Measurements from ENCODE around the gene RNASEH1.
"Not testable (repeated sequence)": the region's sequence is repeated elsewhere in the genome, so short reads cannot be mapped to it uniquely, and the experiment has no call there.

RNASEH1 gene

GRCh38 chr2:3529316-3530025 lies 28.7 kb downstream of the RNASEH1 start:
- TF ChIP-seq POLR2A (IDR thresholded peaks at IDR 0.05; ENCODE audit: low read depth, low read length) = no peak
- DNase-seq (ENCODE audit: insufficient read length, low spot score) (no peak), FAIRE-seq (no peak)

DNA sequence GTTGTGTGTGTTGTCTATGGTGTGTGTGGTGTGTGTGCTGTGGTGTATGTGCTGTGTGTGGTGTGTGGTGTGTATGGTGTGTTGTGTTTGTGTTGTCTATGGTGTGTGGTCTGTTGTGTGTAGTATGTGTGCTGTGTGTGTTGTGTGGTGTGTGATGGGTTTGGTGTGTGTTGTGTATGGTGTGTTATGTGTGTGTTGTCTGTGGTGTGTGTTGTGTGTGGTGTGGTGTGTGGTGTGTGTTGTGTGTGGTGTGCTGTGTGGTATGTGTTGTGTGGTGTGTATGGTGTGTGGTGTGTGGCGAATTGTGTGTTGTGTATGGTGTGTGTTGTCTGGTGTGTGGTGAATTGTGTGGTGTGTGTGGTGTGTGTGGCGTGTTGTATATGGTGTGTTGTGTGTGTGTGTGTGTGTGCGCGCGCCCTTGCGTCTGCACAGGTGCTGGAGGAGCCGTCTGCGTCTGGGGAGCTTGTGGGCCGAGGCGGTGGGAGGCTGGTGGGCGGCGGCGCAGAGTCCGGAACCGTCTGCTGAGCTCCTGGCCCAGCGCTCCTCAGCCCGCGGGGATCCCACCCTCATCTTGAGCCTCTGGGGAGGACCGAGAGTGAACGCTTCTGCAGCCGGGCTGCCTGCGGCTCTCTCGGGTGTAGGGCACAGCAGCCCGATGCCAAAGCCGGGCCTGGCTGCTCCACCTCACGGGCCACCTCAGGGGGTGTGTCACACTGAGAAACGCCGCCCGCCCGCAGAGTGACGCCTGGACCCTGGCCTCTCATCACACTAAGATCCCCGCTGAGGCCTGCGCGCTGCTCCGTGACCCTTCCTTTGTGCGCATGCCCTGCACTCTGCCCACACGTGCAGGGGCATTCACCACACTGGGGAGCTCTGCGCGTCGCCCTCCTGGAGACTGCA lies 30.0 kb downstream of the RNASEH1 start:
- no peak for TF ChIP-seq POLR2A (IDR thresholded peaks at IDR 0.05; ENCODE audit: low read depth, low read length)
- no peak for DNase-seq (ENCODE audit: insufficient read length, low spot score)
- FAIRE-seq = no peak

DNA sequence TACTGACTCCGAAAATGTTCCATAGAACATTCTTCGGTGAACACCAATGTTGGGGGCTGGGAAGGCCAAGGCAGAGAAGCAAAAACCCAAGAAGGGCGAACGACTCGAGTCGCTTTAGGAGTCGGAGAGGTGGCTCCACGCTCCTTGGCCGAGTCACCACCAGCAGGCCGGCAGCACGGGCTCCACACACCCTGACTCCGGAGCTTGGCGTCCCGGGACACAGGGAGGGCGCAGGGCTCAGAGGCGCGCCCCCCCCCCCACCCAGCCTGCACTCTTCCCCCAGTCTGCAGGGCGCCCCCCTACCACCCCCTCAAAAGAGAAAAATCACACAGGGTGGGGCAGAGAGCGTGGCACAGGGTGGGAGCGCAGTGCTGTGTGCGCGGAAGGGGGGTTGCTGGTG lies 31.3 kb downstream of the RNASEH1 start:
- DNase-seq (ENCODE audit: insufficient read length, low spot score) (no peak), FAIRE-seq (no peak)
- no peak for TF ChIP-seq POLR2A (IDR thresholded peaks at IDR 0.05; ENCODE audit: low read depth, low read length)

DNA sequence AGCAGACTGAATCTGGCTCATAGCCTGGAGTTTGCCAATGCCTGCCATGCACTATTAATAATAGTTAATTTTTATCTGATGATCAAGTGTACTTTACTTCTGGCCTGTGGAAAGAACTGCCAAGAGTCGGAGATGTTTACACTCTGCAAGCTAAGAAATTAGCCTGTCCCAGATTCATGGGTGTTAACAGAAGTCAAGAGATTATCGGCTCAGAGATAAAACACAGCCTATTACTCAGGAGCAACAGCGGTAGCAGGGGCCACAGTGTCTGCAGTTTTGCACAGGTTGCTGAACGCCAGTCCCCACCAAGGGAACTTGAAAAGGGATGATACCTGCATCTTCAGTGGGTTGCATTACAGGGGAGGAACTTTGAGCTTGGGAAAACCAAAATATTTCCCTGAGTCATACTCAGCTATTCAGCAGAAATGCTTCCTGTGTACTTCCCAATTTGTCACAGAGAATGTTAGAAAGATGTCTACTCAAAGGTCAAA lies 34.5 kb downstream of the RNASEH1 start:
- FAIRE-seq (no peak), DNase-seq (ENCODE audit: insufficient read length, low spot score) (peak; percentile 41)
- no peak for TF ChIP-seq POLR2A (IDR thresholded peaks at IDR 0.05; ENCODE audit: low read depth, low read length)

DNA sequence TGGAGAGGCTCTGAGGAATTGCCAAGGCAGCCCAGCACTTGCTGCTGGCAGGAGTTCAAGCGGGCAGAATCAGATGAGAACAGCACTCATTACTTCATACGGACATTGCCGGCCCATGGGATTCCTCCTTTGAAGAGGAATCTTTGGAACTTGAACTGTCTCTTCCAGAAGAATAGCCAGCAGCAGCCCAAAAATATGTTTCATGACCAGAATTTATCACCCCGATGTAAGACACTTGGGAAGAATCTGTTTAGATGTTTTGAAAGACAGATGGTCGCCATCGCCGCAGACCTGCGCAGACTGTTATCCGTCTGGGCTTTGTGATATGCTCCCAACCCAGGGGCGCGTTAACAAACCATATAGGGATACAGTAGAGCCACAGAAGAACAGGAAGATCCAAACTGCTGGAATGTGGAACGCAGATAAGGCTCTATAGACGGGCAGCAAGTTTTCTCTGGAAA lies 35.1 kb downstream of the RNASEH1 start:
- no peak for TF ChIP-seq POLR2A (IDR thresholded peaks at IDR 0.05; ENCODE audit: low read depth, low read length)
- FAIRE-seq = no peak
- DNase-seq (ENCODE audit: insufficient read length, low spot score) = no peak

DNA sequence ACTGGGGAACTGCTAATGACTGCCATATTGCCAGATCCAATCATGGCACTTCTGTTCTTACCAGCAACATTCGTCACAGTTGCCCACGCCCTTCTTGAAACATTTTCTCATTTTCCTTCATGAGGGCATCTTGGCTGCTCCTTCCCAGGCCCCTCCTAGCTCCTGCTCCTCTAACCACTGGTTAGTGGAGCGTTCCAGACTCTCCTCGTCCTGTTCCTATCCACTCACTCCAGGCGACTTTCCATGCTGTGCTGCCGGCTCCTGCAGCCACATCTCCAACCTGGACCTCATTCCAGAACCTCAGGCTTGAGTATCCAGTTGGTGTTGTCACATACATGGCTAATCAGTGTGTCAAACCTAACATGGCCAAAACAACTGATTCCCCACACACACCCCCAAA lies 37.5 kb downstream of the RNASEH1 start:
- FAIRE-seq = no peak
- no peak for TF ChIP-seq POLR2A (IDR thresholded peaks at IDR 0.05; ENCODE audit: low read depth, low read length)
- no peak for DNase-seq (ENCODE audit: insufficient read length, low spot score)

- FAIRE-seq (no peak), DNase-seq (ENCODE audit: insufficient read length, low spot score) (peak; percentile 76)
- TF ChIP-seq POLR2A (IDR thresholded peaks at IDR 0.05; ENCODE audit: low read depth, low read length) = peak; percentile 85
Observed at GRCh38 chr2:3519255-3520205, 38.6 kb downstream of the RNASEH1 start, which contains the start of gene ADI1. ADI1 (minus strand) TSS chr2:3519531; CDS start chr2:3519487, 44 bp downstream.

DNA sequence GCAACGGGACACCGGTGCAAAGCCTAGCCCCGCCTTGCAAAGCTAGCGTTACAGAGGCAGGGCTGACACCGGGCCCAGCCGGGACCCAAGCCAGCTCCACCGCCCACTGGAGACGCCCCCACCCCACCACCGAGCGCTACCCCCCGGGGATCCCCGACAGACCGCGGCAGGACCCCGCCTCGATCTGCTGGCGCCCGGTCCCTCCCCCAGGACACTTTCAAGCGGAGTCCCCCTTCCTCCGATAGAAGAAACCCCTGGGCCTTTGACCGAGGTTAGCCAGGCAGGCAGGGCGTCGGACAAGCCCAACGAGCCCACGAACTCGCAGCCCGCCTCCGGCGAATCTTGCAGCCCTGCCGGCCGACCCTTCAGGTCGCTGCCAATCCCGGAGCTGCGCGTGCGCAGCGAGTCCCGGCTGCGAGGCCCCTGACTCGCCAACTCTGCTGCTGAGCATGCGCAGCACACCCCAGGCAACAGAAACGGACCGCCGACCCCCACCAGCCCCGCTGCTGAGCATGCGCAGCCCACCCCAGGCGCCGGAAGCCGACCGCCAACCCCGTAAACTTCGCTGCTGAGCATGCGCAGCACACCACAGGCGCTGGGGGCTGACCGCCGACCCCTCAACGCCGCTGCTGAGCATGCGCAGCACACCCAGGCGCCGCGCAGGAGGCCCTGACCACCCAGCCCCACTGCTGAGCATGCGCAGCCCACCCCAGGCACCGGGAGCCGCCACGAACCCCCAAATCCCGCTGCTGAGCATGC lies 39.5 kb downstream of the RNASEH1 start:
- FAIRE-seq (no peak), DNase-seq (ENCODE audit: insufficient read length, low spot score) (peak; percentile 98)

DNA sequence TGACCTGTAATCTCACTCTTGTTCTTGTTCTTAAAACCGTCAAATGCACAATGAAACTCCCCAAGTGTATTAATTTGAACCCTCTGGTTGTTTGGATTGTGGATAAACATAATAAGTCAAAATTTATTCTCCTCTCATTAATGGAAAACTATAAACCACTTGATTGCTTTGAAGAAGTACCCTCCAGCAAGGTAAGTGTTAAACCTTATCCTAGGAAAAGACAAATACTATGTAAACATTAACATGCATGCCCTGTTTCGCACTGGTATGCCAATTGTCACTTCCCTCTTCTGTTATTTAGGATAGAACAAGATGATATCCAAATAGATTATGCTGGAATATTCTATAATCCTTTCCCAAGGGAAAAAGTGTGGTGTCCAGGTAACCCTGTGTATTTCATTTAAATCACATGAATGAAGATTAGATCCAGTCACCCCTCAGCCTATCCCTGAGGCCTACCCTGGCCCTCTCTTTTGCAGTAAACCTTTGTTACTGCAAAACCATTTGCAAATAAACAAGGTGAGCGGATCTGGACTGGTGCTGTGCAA lies 40.1 kb downstream of the RNASEH1 start:
- DNase-seq (ENCODE audit: insufficient read length, low spot score) (no peak), FAIRE-seq (no peak)

More for the DNA sequence above, 39.5 kb downstream of the RNASEH1 start:
- peak; percentile 96 for TF ChIP-seq POLR2A (IDR thresholded peaks at IDR 0.05; ENCODE audit: low read depth, low read length)

DNA sequence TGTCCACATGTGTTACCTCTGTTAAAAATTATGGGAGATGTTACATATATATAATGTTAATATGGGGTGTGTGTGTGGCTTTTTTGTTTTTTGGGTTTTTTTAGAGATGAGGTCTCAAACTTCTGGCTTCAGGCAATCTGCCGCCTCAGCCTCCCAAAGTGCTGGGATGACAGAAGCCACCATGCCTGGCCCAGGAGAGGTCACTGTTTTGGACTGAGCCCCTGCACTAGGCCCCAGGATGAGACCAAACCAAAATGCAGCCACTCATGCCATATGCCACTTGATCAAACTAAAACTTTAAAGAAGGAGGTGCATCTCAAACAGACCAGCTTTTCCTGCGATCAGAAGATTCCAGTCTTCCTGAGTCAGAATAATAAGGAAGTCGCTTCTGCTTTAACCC lies 41.3 kb downstream of the RNASEH1 start:
- FAIRE-seq (no peak), DNase-seq (ENCODE audit: insufficient read length, low spot score) (no peak)
- no peak for TF ChIP-seq POLR2A (IDR thresholded peaks at IDR 0.05; ENCODE audit: low read depth, low read length)

More for the DNA sequence above, 40.1 kb downstream of the RNASEH1 start:
- TF ChIP-seq POLR2A (IDR thresholded peaks at IDR 0.05; ENCODE audit: low read depth, low read length) = no peak

DNA sequence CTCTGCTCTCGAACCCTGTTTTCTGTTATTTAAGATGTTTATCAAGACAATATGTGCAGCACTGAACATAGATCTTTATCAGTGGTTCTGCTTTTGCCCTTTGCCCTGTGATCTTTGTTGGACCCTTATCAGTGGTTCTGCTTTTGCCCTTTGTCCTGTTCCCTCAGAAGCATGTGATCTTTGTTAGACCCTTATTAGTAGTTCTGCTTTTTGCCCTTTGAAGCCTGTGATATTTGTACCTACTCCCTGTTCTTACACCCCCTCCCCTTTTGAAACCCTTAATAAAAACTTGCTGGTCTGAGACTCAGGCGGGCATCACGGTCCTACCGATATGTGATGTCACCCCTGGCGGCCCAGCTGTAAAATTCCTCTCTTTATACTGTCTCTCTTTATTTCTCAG lies 42.7 kb downstream of the RNASEH1 start:
- FAIRE-seq; DNase-seq (ENCODE audit: insufficient read length, low spot score): not testable (repeated sequence)

GRCh38 chr2:3513026-3513810 lies 44.9 kb downstream of the RNASEH1 start:
- DNase-seq (ENCODE audit: insufficient read length, low spot score) = no peak
- TF ChIP-seq POLR2A (IDR thresholded peaks at IDR 0.05; ENCODE audit: low read depth, low read length) = no peak
- FAIRE-seq = no peak

Data from H54 (cell line).